ENCODE measurements around the gene NRARP. TPM values are rescaled to one million over a fixed set of nuclear protein-coding genes. Genes with fewer than 3 reads are reported as not detected.
"Not testable (repeated sequence)": the region's sequence is repeated elsewhere in the genome, so short reads cannot be mapped to it uniquely, and the experiment has no call there.

Gene NRARP
- total RNA-seq, 1 donor from 2014 or later, result 20.7 TPM

DNA sequence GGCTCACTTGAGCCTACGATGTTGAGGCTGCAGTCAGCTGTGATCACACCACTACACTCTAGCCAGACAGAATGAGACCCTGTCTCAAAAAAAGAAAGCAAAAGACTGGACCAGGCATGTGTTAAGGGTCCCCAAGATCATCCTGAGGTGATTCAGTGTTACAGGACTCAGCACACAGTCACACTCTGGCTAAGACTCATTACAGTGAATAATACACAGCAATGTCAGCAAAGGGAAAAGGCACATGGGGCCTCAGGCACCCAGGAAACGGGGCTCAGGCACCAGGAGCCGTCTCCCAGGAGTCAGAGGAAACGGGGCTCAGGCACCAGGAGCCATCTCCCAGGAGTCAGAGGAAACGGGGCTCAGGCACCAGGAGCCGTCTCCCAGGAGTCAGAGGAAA lies 39.2 kb upstream of the NRARP start:
- Histone ChIP-seq H3K4me2 (no peak overlapping the region), H3K4me1 (no peaks in the 10 kb centered on the region), H3K9ac (no peak overlapping the region), H3F3A (ENCODE audit: low read depth) (no peaks in the 10 kb centered on the region), H3K4me3 (no peak overlapping the region), H3K79me2 (ENCODE audit: low read depth) (no peaks in the 10 kb centered on the region), H3K27me3 (no peaks in the 10 kb centered on the region), H3K27ac (no peak overlapping the region), H2AFZ (replicated peaks) (no peak overlapping the region), H4K20me1 (ENCODE audit: low read depth) (no peaks in the 10 kb centered on the region), H3K36me3 (no peaks in the 10 kb centered on the region), H3K9me3 (ENCODE audit: low read depth) (no peaks in the 10 kb centered on the region)
- peak overlapping the region; percentile 66 for H3K27ac Mint-ChIP-seq
- TF ChIP-seq, protein P1, sequence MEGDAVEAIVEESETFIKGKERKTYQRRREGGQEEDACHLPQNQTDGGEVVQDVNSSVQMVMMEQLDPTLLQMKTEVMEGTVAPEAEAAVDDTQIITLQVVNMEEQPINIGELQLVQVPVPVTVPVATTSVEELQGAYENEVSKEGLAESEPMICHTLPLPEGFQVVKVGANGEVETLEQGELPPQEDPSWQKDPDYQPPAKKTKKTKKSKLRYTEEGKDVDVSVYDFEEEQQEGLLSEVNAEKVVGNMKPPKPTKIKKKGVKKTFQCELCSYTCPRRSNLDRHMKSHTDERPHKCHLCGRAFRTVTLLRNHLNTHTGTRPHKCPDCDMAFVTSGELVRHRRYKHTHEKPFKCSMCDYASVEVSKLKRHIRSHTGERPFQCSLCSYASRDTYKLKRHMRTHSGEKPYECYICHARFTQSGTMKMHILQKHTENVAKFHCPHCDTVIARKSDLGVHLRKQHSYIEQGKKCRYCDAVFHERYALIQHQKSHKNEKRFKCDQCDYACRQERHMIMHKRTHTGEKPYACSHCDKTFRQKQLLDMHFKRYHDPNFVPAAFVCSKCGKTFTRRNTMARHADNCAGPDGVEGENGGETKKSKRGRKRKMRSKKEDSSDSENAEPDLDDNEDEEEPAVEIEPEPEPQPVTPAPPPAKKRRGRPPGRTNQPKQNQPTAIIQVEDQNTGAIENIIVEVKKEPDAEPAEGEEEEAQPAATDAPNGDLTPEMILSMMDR (IDR thresholded peaks at IDR 0.05), result no peak
- TF ChIP-seq EZH2 (IDR thresholded peaks at IDR 0.05) (no peak), EZH2phosphoT487 (IDR thresholded peaks at IDR 0.05) (no peak)
- peaks cover 22% of the 10 kb centered on the region for H3K36me3 Mint-ChIP-seq
- no peak for DNase-seq (ENCODE audit: low spot score)
- no peaks in the 10 kb centered on the region for H3K4me1 Mint-ChIP-seq
- no peak overlapping the region for H3K4me3 Mint-ChIP-seq
- peaks cover 37% of the 10 kb centered on the region for H3K9me3 Mint-ChIP-seq
- H3K27me3 Mint-ChIP-seq (ENCODE audit: insufficient read depth, low read depth), result peaks cover 8% of the 10 kb centered on the region

DNA sequence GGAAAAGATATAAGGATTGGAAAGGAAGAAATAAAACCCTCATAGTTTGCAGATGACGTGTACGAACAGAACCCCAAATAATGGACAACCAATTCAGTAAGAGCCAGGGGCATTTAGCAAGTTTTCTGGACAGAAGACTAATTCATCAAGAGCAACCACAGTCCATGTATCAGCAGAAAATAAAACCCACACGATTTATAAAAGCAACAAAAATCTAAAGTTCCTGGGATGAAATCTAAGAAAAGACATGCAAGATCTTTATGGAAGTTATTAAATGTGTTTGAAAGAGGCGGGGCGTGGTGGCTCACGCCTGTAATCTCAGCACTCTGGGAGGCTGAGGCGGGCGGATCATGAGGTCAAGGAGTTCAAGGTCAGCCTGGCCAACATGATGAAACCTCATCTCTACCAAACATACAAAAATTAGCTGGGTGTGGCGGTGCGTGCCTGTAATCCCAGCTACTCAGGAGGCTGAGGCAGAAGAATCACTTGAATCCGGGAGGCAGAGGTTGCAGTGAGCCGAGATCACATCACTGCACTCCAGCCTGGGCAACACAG lies 37.9 kb upstream of the NRARP start:
- not testable (repeated sequence) for H3K9ac ChIP-seq; H3K4me3 ChIP-seq; H2AFZ ChIP-seq (replicated peaks); H3K4me2 ChIP-seq; H3K27ac ChIP-seq; DNase-seq (ENCODE audit: low spot score); H3K4me3 Mint-ChIP-seq; H3K4me1 ChIP-seq; H4K20me1 ChIP-seq (ENCODE audit: low read depth); H3K36me3 ChIP-seq; H3K9me3 ChIP-seq (ENCODE audit: low read depth); H3K27me3 ChIP-seq; H3F3A ChIP-seq (ENCODE audit: low read depth); H3K27ac Mint-ChIP-seq; H3K4me1 Mint-ChIP-seq; H3K79me2 ChIP-seq (ENCODE audit: low read depth)
- Mint-ChIP-seq H3K36me3 (peaks cover 23% of the 10 kb centered on the region), H3K27me3 (ENCODE audit: insufficient read depth, low read depth) (peaks cover 11% of the 10 kb centered on the region), H3K9me3 (peaks cover 42% of the 10 kb centered on the region)

DNA sequence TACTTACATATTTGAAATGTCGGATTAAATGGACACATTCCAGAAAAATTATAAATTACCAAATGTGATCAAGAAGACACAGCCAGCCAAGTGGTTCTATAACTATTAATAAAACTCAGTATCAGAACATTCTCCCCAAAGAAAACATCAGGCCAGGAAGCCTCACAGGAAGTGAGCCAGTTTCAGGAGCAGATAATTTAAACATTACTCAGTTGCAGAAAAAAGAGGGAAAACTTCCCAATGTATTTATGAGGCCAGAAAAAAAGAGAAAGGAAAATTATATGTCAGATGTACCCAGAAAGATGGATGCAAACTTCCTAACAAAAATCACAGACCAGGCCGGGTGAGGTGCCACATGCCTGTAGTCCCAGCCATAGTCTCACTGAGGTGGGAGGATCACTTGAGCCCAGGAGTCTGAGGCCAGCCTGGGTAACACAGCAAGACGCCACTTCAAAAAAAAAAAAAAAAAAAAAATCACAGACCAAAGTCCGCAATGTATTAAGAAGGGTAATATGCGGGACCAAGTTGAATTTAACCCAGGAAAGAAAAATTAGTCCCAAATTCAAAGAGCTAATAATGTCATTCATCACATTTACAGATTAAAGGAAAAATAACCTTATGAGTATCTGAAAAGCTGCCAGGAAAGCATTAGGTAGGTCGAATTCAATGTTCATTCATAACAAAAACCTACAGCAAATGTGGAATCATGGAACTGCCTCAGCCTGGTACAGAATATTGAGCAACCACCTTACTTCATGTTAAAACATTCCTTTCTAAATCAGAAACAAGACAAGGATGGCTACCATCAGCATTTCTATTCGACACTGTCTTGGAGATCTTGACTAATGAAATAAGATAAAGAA lies 37.2 kb upstream of the NRARP start:
- Histone ChIP-seq H3F3A (ENCODE audit: low read depth) (no peaks in the 10 kb centered on the region), H3K4me1 (no peaks in the 10 kb centered on the region), H3K36me3 (no peaks in the 10 kb centered on the region), H3K79me2 (ENCODE audit: low read depth) (no peaks in the 10 kb centered on the region), H3K9ac (no peak overlapping the region), H2AFZ (replicated peaks) (no peak overlapping the region), H3K4me3 (no peak overlapping the region), H3K27ac (no peak overlapping the region), H3K27me3 (no peaks in the 10 kb centered on the region), H3K4me2 (no peak overlapping the region), H3K9me3 (ENCODE audit: low read depth) (no peaks in the 10 kb centered on the region), H4K20me1 (ENCODE audit: low read depth) (no peaks in the 10 kb centered on the region)
- Mint-ChIP-seq H3K9me3 (peaks cover 40% of the 10 kb centered on the region), H3K4me1 (no peaks in the 10 kb centered on the region), H3K27ac (no peak overlapping the region), H3K4me3 (no peak overlapping the region), H3K27me3 (ENCODE audit: insufficient read depth, low read depth) (peaks cover 11% of the 10 kb centered on the region), H3K36me3 (peaks cover 20% of the 10 kb centered on the region)
- TF ChIP-seq EZH2 (IDR thresholded peaks at IDR 0.05) (no peak), EZH2phosphoT487 (IDR thresholded peaks at IDR 0.05) (no peak)
- TF ChIP-seq, protein P1 (IDR thresholded peaks at IDR 0.05), result no peak
- DNase-seq (ENCODE audit: low spot score), result no peak

DNA sequence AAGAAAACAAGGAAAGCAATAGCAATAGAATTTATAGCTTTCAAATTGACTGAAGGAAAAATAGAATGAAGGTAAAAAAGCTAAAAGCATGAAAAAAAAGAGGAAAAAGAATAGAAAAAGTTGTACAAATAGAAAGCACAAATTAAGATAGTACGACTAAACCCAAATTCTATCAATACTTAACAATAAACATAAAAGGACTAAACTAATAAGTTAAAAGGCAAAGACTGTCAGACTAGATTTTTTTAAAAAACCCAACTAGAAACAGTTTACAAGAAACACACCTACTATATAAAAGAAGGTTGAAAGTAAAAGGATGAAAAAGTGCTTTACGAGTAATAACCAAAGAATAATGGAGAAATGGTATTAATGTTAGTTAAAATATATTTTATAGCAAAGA lies 34.7 kb upstream of the NRARP start:
- Mint-ChIP-seq H3K4me1 (peaks cover 4% of the 10 kb centered on the region), H3K27me3 (ENCODE audit: insufficient read depth, low read depth) (peaks cover 11% of the 10 kb centered on the region), H3K36me3 (peaks cover 15% of the 10 kb centered on the region), H3K4me3 (no peak overlapping the region), H3K9me3 (peaks cover 27% of the 10 kb centered on the region), H3K27ac (no peak overlapping the region)
- Histone ChIP-seq H3K4me2 (no peak overlapping the region), H4K20me1 (ENCODE audit: low read depth) (no peaks in the 10 kb centered on the region), H3K79me2 (ENCODE audit: low read depth) (no peaks in the 10 kb centered on the region), H3F3A (ENCODE audit: low read depth) (no peaks in the 10 kb centered on the region), H3K36me3 (no peaks in the 10 kb centered on the region), H3K4me3 (no peak overlapping the region), H3K9ac (no peak overlapping the region), H2AFZ (replicated peaks) (no peak overlapping the region), H3K27me3 (no peaks in the 10 kb centered on the region), H3K4me1 (no peaks in the 10 kb centered on the region), H3K27ac (no peak overlapping the region), H3K9me3 (ENCODE audit: low read depth) (no peaks in the 10 kb centered on the region)
- no peak for DNase-seq (ENCODE audit: low spot score)
- TF ChIP-seq, protein P1 (IDR thresholded peaks at IDR 0.05), result no peak
- TF ChIP-seq EZH2phosphoT487 (IDR thresholded peaks at IDR 0.05) (no peak), EZH2 (IDR thresholded peaks at IDR 0.05) (no peak)

Measured in neural progenitor cell (in vitro differentiated cells).